HepG2 (cell line): Measurements from ENCODE around the gene SH3PXD2A. TPM values are rescaled to one million over a fixed set of nuclear protein-coding genes. Genes with fewer than 3 reads are reported as not detected.

Experiments
- CEBPB ChIP-seq: IDR thresholded peaks from 2 replicates; pipeline ENCODE4 v1.6.1; 2011; ENCODE audit warnings: low read depth, low read length, improper control_type of control experiment, borderline replicate concordance
- FOXP1 ChIP-seq, 2 experiments: fragments of 450-650 bp in 1 of 2; IDR thresholded peaks; 2 replicates each; pipeline ENCODE4 v1.6.1; 2017 to 2018; ENCODE audit warnings: antibody characterized with exemption in 1 of 2
- KAT8 ChIP-seq: IDR thresholded peaks from 2 replicates; pipeline ENCODE4 v1.6.1; 2016; ENCODE audit warnings: missing genetic modification reagents, missing compliant biosample characterization
- KLF13 ChIP-seq: sonication (generic); formaldehyde crosslinking; IDR thresholded peaks from 2 replicates; pipeline ENCODE4 v1.4.0; 2020; ENCODE audit warnings: mild to moderate bottlenecking, missing genetic modification reagents
- KMT2A ChIP-seq: sonication (generic); formaldehyde crosslinking; IDR thresholded peaks from 2 replicates; pipeline ENCODE4 v1.4.0; 2020; ENCODE audit warnings: missing genetic modification reagents
- MTA1 ChIP-seq: sonication (generic); formaldehyde crosslinking; IDR thresholded peaks from 2 replicates; pipeline ENCODE4 v1.4.0; 2020; ENCODE audit warnings: missing genetic modification reagents, mild to moderate bottlenecking, borderline replicate concordance
- SKI ChIP-seq: fragments of 450-650 bp; IDR thresholded peaks from one replicate; pipeline ENCODE4 v1.6.1; 2018; ENCODE audit warnings: mild to moderate bottlenecking; ENCODE audit not compliant: partially characterized antibody
- SSRP1 ChIP-seq: IDR thresholded peaks from 2 replicates; pipeline ENCODE4 v1.6.1; 2016; ENCODE audit warnings: control low read depth
- TARDBP ChIP-seq: sonication (generic); formaldehyde crosslinking; IDR thresholded peaks from 2 replicates; pipeline ENCODE4 v1.8.0; 2022; ENCODE audit warnings: mild to moderate bottlenecking, missing genetic modification reagents
- ZKSCAN8 ChIP-seq: IDR thresholded peaks from 2 replicates; pipeline ENCODE4 v1.6.1; 2016; ENCODE audit warnings: borderline replicate concordance, missing genetic modification reagents, missing compliant biosample characterization
- ZNF251 ChIP-seq: sonication (generic); formaldehyde crosslinking; IDR thresholded peaks from 2 replicates; pipeline ENCODE4 v1.9.0; 2021; ENCODE audit warnings: mild to moderate bottlenecking, missing genetic modification reagents
- ZNF292 ChIP-seq: sonication (generic); formaldehyde crosslinking; IDR thresholded peaks from 2 replicates; pipeline ENCODE4 v1.8.1; 2022; ENCODE audit warnings: mild to moderate bottlenecking, low read depth, missing genetic modification reagents, borderline replicate concordance
- ZNF530 ChIP-seq: sonication (generic); formaldehyde crosslinking; IDR thresholded peaks from 2 replicates; pipeline ENCODE4 v1.5.0; 2020; ENCODE audit warnings: low read depth, mild to moderate bottlenecking, missing genetic modification reagents
- ZNF619 ChIP-seq: sonication (generic); formaldehyde crosslinking; IDR thresholded peaks from 2 replicates; pipeline ENCODE4 v1.4.0; 2020; ENCODE audit warnings: mild to moderate bottlenecking, missing genetic modification reagents
- polyA plus RNA-seq, 8 experiments: library from polyadenylated mRNA; depleted of rRNA in 3 of 8; stranded (reverse) in 7 of 8; unstranded in 1 of 8; fragments of >200 nt; fragmentation: Illumina TruSeq in 4 of 8; extraction: Trizol in 4 of 8; gene quantifications; 2 replicates each; pipeline versions ENCODE4 v1.2.1 to v1.2.3, GENCODE V29; 2011 to 2016; ENCODE audit warnings: low read depth in 4 of 8, missing spikeins in 1 of 8, mixed read lengths in 1 of 8; ENCODE audit not compliant: insufficient read depth in 1 of 8
- total RNA-seq, 5 experiments: library from RNA; depleted of rRNA; stranded (reverse); fragments of >200 nt; fragmentation: Illumina TruSeq; extraction: Trizol; gene quantifications; 2 replicates each; pipeline ENCODE4 v1.2.3, GENCODE V29; 2016; ENCODE audit warnings: low read depth in 1 of 5
- TF ChIP-seq, protein P1 (sequence below), 2 experiments: IDR thresholded peaks; 2 replicates each; pipeline ENCODE4 v1.6.1; 2011 to 2012; ENCODE audit warnings: low read length in 2 of 2, borderline replicate concordance in 1 of 2, low read depth in 1 of 2, mild to moderate bottlenecking in 1 of 2, moderate library complexity in 1 of 2
- TF ChIP-seq, protein P2 (sequence below), 2 experiments: sonication (generic) in 1 of 2; formaldehyde crosslinking in 1 of 2; IDR thresholded peaks; 2 replicates each; pipeline versions ENCODE4 v1.4.0 to v1.6.1; 2016 to 2020; ENCODE audit warnings: borderline replicate concordance in 1 of 2, low read depth in 1 of 2, mild to moderate bottlenecking in 1 of 2, missing genetic modification reagents in 1 of 2
- TF ChIP-seq, protein P3 (sequence below): sonication (generic); formaldehyde crosslinking; IDR thresholded peaks from 2 replicates; pipeline ENCODE4 v1.5.0; 2020; ENCODE audit warnings: mild to moderate bottlenecking, missing genetic modification reagents

SH3PXD2A gene
- total and polyA plus RNA-seq, 2 of the 13 experiments (the other 11 are each of a cell fraction or from before 2014, with no cell fraction given): 11.1 to 11.3 TPM

DNA sequence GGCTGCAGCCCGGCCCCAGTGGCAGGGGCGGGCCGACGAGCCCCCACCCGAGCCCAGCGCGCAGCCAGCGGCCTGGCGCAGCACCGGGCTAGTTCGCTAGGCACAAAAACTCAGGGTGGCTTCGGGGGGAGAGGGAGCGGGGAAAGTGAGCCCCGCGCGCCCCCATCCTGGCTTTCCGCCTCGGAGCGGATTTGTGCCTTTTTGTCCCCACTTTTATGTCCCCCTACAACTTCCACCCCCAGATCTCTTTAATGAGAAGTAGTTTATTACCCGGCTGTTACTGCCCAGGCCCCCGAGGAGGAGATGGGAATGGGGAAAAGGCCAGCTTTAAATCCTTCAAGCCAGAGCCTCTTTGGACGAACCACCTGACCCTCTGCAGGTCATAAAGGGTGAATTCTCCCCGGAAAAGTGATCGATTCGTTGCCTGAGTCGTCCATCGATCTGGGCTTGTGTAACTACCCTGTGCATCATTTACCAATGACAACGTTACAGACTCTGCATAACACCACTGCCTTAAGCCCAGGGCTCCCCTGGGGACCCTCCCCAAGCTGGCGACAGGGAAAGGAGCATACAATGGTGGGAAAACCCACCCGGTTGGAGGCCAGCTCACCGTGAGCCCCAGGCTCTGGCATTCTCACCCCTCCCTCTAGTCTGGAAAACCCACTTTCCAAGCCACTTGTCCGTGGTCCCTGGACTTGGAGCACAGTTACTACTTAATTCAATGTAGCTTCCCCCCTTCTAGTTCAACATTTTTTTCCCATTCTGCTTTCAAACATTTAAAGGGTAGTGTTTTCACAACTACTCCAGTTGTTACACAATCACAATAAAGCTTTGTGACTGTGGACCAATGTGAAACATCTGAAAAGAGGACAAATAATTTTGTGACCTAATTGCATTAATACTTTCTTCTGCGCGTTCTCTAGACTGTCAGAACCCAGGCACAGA lies 748 bp upstream of the SH3PXD2A start (continued):
- TF ChIP-seq, protein P1, sequence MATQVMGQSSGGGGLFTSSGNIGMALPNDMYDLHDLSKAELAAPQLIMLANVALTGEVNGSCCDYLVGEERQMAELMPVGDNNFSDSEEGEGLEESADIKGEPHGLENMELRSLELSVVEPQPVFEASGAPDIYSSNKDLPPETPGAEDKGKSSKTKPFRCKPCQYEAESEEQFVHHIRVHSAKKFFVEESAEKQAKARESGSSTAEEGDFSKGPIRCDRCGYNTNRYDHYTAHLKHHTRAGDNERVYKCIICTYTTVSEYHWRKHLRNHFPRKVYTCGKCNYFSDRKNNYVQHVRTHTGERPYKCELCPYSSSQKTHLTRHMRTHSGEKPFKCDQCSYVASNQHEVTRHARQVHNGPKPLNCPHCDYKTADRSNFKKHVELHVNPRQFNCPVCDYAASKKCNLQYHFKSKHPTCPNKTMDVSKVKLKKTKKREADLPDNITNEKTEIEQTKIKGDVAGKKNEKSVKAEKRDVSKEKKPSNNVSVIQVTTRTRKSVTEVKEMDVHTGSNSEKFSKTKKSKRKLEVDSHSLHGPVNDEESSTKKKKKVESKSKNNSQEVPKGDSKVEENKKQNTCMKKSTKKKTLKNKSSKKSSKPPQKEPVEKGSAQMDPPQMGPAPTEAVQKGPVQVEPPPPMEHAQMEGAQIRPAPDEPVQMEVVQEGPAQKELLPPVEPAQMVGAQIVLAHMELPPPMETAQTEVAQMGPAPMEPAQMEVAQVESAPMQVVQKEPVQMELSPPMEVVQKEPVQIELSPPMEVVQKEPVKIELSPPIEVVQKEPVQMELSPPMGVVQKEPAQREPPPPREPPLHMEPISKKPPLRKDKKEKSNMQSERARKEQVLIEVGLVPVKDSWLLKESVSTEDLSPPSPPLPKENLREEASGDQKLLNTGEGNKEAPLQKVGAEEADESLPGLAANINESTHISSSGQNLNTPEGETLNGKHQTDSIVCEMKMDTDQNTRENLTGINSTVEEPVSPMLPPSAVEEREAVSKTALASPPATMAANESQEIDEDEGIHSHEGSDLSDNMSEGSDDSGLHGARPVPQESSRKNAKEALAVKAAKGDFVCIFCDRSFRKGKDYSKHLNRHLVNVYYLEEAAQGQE (IDR thresholded peaks at IDR 0.05; ENCODE audit: borderline replicate concordance in 1 of 2, low read depth in 1 of 2, low read length in 2 of 2): 0 out of 4 replicates have a peak, but pooled peaks of 1 of the 2 experiments have one; percentile 41
- TF ChIP-seq ZNF292: peak; percentile 62; the same call in 1 of the 2 replicates
- peak; percentile 54; the same call in 1 of the 2 replicates for TF ChIP-seq ZKSCAN8
- no peak for TF ChIP-seq SSRP1 (CRISPR knock-in tag)
- TF ChIP-seq TARDBP: peak; percentile 29
- peak; percentile 63 for TF ChIP-seq MTA1
- peak; percentile 48; the same call in 1 of the 2 replicates for TF ChIP-seq KMT2A (CRISPR knock-in tag)
- no peak for TF ChIP-seq ZNF251
- TF ChIP-seq CEBPB: peak; percentile 90
- TF ChIP-seq SKI: peak; percentile 21
- TF ChIP-seq ZNF619 (CRISPR knock-in tag): peak; percentile 70; the same call in 1 of the 2 replicates
- TF ChIP-seq, protein P2, sequence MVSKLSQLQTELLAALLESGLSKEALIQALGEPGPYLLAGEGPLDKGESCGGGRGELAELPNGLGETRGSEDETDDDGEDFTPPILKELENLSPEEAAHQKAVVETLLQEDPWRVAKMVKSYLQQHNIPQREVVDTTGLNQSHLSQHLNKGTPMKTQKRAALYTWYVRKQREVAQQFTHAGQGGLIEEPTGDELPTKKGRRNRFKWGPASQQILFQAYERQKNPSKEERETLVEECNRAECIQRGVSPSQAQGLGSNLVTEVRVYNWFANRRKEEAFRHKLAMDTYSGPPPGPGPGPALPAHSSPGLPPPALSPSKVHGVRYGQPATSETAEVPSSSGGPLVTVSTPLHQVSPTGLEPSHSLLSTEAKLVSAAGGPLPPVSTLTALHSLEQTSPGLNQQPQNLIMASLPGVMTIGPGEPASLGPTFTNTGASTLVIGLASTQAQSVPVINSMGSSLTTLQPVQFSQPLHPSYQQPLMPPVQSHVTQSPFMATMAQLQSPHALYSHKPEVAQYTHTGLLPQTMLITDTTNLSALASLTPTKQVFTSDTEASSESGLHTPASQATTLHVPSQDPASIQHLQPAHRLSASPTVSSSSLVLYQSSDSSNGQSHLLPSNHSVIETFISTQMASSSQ (IDR thresholded peaks at IDR 0.05; ENCODE audit: low read depth): peak; percentile 48
- TF ChIP-seq, protein P2 (CRISPR knock-in tag; IDR thresholded peaks at IDR 0.05; ENCODE audit: borderline replicate concordance): no peak
- TF ChIP-seq FOXP1 (IDR thresholded peaks at IDR 0.05): no peak
- peak; percentile 55; the same call in 1 of the 2 replicates for TF ChIP-seq FOXP1 (CRISPR knock-in tag; IDR thresholded peaks at IDR 0.05)
- TF ChIP-seq ZNF530 (CRISPR knock-in tag): no peak
- TF ChIP-seq, protein P3, sequence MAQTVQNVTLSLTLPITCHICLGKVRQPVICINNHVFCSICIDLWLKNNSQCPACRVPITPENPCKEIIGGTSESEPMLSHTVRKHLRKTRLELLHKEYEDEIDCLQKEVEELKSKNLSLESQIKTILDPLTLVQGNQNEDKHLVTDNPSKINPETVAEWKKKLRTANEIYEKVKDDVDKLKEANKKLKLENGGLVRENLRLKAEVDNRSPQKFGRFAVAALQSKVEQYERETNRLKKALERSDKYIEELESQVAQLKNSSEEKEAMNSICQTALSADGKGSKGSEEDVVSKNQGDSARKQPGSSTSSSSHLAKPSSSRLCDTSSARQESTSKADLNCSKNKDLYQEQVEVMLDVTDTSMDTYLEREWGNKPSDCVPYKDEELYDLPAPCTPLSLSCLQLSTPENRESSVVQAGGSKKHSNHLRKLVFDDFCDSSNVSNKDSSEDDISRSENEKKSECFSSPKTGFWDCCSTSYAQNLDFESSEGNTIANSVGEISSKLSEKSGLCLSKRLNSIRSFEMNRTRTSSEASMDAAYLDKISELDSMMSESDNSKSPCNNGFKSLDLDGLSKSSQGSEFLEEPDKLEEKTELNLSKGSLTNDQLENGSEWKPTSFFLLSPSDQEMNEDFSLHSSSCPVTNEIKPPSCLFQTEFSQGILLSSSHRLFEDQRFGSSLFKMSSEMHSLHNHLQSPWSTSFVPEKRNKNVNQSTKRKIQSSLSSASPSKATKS: 0 out of 2 replicates have a peak, but pooled peaks have one; percentile 33
- TF ChIP-seq KAT8 (CRISPR knock-in tag): peak; percentile 37; the same call in 1 of the 2 replicates
- TF ChIP-seq KLF13: no peak
